ENCODE measurements around the gene CEP72. TPM values are rescaled to one million over a fixed set of nuclear protein-coding genes. Genes with fewer than 3 reads are reported as not detected.

Gene CEP72
- total and polyA plus RNA-seq, 2 donors (not counting 1 experiment from before 2014, with no cell fraction given) = 7.7 to 32.9 TPM

DNA sequence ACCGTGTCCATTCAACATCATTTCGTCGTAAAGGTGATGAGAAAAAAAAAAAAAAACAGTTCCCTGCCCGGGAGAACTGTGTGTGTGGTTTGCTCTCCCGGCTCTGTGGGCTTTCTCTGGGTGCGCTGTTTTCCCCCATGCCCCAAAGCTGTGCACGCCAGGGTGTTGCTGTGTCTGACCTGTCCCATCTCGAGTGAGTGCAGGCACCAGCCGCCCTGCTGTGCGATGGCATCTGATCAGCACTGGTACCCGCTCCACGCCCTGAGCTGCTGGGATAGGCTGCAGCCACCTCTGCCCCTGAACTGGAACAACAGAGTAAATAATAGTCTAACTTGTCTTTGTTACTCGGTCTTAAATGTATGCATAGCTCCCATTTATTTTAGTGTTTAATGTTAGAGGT is 33.3 kb downstream of the CEP72 start:
- no peaks in the 10 kb centered on the region for H4K20me1 ChIP-seq (ENCODE audit: control insufficient read depth, insufficient read depth, low read length, poor library complexity, severe bottlenecking)
- POLR2A ChIA-PET = interaction anchor here (0.7 kb wide), 1 partner anchor 250 kb away, joined by 5 read pairs; no protein-coding TSS in a partner anchor
- TF ChIP-seq EZH2 (IDR thresholded peaks at IDR 0.05; ENCODE audit: borderline replicate concordance, insufficient read depth, low read depth, low read length, poor library complexity, severe bottlenecking) = no peak
- TF ChIP-seq, protein P1, sequence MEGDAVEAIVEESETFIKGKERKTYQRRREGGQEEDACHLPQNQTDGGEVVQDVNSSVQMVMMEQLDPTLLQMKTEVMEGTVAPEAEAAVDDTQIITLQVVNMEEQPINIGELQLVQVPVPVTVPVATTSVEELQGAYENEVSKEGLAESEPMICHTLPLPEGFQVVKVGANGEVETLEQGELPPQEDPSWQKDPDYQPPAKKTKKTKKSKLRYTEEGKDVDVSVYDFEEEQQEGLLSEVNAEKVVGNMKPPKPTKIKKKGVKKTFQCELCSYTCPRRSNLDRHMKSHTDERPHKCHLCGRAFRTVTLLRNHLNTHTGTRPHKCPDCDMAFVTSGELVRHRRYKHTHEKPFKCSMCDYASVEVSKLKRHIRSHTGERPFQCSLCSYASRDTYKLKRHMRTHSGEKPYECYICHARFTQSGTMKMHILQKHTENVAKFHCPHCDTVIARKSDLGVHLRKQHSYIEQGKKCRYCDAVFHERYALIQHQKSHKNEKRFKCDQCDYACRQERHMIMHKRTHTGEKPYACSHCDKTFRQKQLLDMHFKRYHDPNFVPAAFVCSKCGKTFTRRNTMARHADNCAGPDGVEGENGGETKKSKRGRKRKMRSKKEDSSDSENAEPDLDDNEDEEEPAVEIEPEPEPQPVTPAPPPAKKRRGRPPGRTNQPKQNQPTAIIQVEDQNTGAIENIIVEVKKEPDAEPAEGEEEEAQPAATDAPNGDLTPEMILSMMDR (IDR thresholded peaks at IDR 0.05) = no peak
- Mint-ChIP-seq H3K27ac (no peak overlapping the region), H3K9me3 (ENCODE audit: insufficient read depth) (no peaks in the 10 kb centered on the region), H3K27me3 (no peaks in the 10 kb centered on the region), H3K4me1 (peaks cover 17% of the 10 kb centered on the region), H3K4me3 (no peak overlapping the region)
- intact Hi-C loops (cut with micrococcal nuclease) = no loop called here
- DNase-seq = no peak
- H3K4me2 ChIP-seq (replicated peaks; ENCODE audit: low read depth, low read length, poor library complexity, severe bottlenecking) = no peak overlapping the region
- CTCF ChIA-PET = no interaction called here
- WGBS (ENCODE audit: insufficient coverage) = 100% methylated on average over 8 of the region's 13 CpGs
- no peak for ATAC-seq (ENCODE audit: low read depth)
- H3K9ac ChIP-seq (ENCODE audit: low read length) = no peak overlapping the region
- no peaks in the 10 kb centered on the region for H3K79me2 ChIP-seq (ENCODE audit: control insufficient read depth, insufficient read depth, low read length)
- H3K9me3 ChIP-seq (ENCODE audit: control extremely low read depth in 1 of 3, control insufficient read depth in 2 of 3, insufficient read depth in 1 of 3, low read length in 2 of 3) = peaks cover 0 to 12% (median 0%) of the 10 kb centered on the region in 3 donors
- peaks cover 10 to 16% of the 10 kb centered on the region in 2 donors for H3K4me1 ChIP-seq (ENCODE audit: control insufficient read depth in 2 of 2, insufficient read depth in 2 of 2, low read length in 2 of 2)
- no peaks in the 10 kb centered on the region for H3K27me3 ChIP-seq (replicated peaks in 1 of 4; ENCODE audit: control extremely low read depth in 1 of 4, control insufficient read depth in 3 of 4, insufficient read depth in 4 of 4, low read length in 3 of 4)
- H3K4me3 ChIP-seq (ENCODE audit: control extremely low read depth in 1 of 5, extremely low read depth in 1 of 5, insufficient read depth in 1 of 5, low read depth in 2 of 5, low read length in 4 of 5) = no peak overlapping the region
- no peak overlapping the region for H2AFZ ChIP-seq (ENCODE audit: insufficient read depth, low read depth, low read length, poor library complexity, severe bottlenecking)
- H3K36me3 ChIP-seq (replicated peaks in 1 of 2; ENCODE audit: control extremely low read depth in 1 of 2, control insufficient read depth in 1 of 2, extremely low read depth in 1 of 2, insufficient read depth in 2 of 2, low read length in 1 of 2) = peaks cover 0 to 21% of the 10 kb centered on the region in 2 experiments
- H3K27ac ChIP-seq (ENCODE audit: low read length in 2 of 2) = no peak overlapping the region

DNA sequence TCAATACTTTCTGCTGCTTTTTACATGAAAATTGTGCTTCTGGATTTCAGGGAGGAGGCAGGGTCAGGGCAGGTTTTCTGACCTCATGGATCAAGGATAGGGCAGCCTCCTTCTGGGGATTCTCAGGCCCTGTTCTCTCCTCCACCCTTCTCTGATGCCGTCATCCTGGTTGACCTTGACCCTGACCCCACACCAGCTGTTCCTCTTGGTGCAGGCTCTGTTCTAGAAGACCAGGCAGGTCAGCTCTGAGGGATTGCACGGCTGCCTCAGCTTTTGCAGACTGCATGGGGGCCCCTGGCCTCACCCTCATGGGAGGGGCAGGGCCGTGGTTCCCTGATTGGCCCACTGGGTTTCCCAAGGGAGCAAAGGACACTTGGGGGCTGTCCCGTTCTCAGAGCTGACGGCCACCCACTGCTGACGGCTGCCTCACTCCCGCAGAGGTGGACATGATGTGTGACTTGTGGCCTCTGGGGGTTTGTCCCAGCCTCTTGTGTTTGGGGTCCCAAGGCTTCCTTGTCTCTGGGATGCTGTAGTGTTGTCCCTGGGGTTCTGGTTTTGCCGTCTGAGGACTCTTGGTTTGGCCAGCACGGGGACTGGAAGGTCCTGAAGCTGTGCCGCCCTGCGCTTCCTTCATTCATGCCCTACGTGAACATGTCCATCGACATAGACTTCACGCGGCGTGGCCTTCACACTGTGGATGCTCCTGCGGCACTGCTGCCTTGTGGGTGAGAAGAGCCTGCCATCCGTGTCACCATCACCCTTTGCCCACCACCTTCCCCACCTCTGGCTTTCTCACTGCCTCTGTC is 34.5 kb downstream of the CEP72 start:
- H3K4me3 ChIP-seq (ENCODE audit: control extremely low read depth in 1 of 5, extremely low read depth in 1 of 5, insufficient read depth in 1 of 5, low read depth in 2 of 5, low read length in 4 of 5) = no peak overlapping the region
- DNase-seq (no peak), ATAC-seq (ENCODE audit: low read depth) (no peak)
- TF ChIP-seq EZH2 (IDR thresholded peaks at IDR 0.05; ENCODE audit: borderline replicate concordance, insufficient read depth, low read depth, low read length, poor library complexity, severe bottlenecking) = no peak
- TF ChIP-seq, protein P1 (IDR thresholded peaks at IDR 0.05) = no peak
- H3K27me3 ChIP-seq (replicated peaks in 1 of 4; ENCODE audit: control extremely low read depth in 1 of 4, control insufficient read depth in 3 of 4, insufficient read depth in 4 of 4, low read length in 3 of 4) = no peaks in the 10 kb centered on the region
- no peaks in the 10 kb centered on the region for H3K27me3 Mint-ChIP-seq
- H4K20me1 ChIP-seq (ENCODE audit: control insufficient read depth, insufficient read depth, low read length, poor library complexity, severe bottlenecking) = no peaks in the 10 kb centered on the region
- CTCF ChIA-PET = no interaction called here
- POLR2A ChIA-PET = no interaction called here
- H3K9me3 ChIP-seq (ENCODE audit: control extremely low read depth in 1 of 3, control insufficient read depth in 2 of 3, insufficient read depth in 1 of 3, low read length in 2 of 3) = peaks cover 0 to 17% (median 0%) of the 10 kb centered on the region in 3 donors
- no peak overlapping the region for H3K27ac Mint-ChIP-seq
- intact Hi-C loops (cut with micrococcal nuclease) = no loop called here
- no peak overlapping the region for H3K4me3 Mint-ChIP-seq
- H3K79me2 ChIP-seq (ENCODE audit: control insufficient read depth, insufficient read depth, low read length) = no peaks in the 10 kb centered on the region
- no peak overlapping the region for H3K27ac ChIP-seq (ENCODE audit: low read length in 2 of 2)
- H3K4me1 ChIP-seq (ENCODE audit: control insufficient read depth in 2 of 2, insufficient read depth in 2 of 2, low read length in 2 of 2) = peaks cover 10 to 16% of the 10 kb centered on the region in 2 donors
- WGBS (ENCODE audit: insufficient coverage) = over 99% methylated on average over 15 of the region's 18 CpGs
- peaks cover 0 to 17% of the 10 kb centered on the region in 2 experiments for H3K36me3 ChIP-seq (replicated peaks in 1 of 2; ENCODE audit: control extremely low read depth in 1 of 2, control insufficient read depth in 1 of 2, extremely low read depth in 1 of 2, insufficient read depth in 2 of 2, low read length in 1 of 2)
- H2AFZ ChIP-seq (ENCODE audit: insufficient read depth, low read depth, low read length, poor library complexity, severe bottlenecking) = no peak overlapping the region
- H3K4me2 ChIP-seq (replicated peaks; ENCODE audit: low read depth, low read length, poor library complexity, severe bottlenecking) = no peak overlapping the region
- peaks cover 17% of the 10 kb centered on the region for H3K4me1 Mint-ChIP-seq
- H3K9me3 Mint-ChIP-seq (ENCODE audit: insufficient read depth) = no peaks in the 10 kb centered on the region
- no peak overlapping the region for H3K9ac ChIP-seq (ENCODE audit: low read length)

All from B cell (primary cell).